Measurements from ENCODE around the gene HMG20B.
A peak's percentile ranks its signal among the peaks of the same experiment; 100 is the strongest.
"Not testable (repeated sequence)": the region's sequence is repeated elsewhere in the genome, so short reads cannot be mapped to it uniquely, and the experiment has no call there.

HMG20B gene

DNA sequence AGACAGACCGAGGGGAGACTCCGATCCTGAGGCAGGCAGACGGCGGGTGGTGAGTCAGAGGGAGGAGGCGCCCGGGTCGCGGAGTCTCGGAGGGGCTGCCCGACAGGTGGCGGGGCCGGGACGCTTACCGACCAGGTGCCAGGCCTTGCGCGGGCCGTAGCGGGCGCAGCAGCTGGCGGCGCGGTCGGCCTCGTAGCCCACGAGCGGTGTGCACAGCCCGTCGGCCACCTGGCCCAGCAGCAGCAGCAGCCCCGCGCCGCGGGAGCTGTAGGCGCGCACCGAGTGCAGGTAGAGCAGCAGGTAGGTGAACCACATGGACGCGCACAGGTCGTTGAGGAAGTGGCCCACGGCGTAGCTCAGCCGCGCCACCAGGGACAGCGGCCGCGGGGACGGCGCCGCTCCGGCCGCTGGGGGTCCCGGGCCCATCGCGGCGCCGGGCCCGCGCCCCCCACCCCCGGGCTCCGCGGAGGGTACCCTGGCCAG lies 15.7 kb upstream of the HMG20B start:
- DNase-seq (ENCODE audit: low read depth), result peak; percentile 61

GRCh38 chr19:3557461-3558248 lies 15.1 kb upstream of the HMG20B start, which contains the start of gene MFSD12:
Gene MFSD12, minus strand, starts transcription at chr19:3557586. Its CDS starts 183 bp downstream, at chr19:3557403.
- DNase-seq (ENCODE audit: low read depth), result peak; percentile 97

GRCh38 chr19:3563709-3564524 lies 8.8 kb upstream of the HMG20B start:
- DNase-seq (ENCODE audit: low read depth), result no peak

- DNase-seq (ENCODE audit: low read depth), result no peak
Measured at GRCh38 chr19:3565139-3565538, 7.6 kb upstream of the HMG20B start.

DNA sequence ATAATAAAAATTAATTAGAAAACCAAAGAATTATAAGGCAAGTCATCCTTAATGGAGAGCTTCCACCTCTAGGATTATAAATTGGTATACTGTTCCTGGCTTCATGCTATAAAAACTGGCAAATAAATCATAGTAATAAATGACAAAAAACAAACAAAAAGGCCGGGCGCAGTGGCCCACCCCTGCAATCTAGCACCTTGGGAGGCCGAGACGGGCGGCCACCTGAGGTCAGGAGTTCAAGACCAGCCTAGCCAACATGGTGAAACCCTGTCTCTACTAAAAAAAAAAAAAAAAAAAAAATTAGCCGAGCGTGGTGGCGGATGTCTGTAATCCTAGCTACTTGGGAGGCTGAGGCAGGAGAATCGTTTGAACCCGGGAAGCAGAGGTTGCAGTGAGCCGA lies 2.7 kb upstream of the HMG20B start:
- DNase-seq (ENCODE audit: low read depth), result not testable (repeated sequence)

- DNase-seq (ENCODE audit: low read depth), result no peak
Measured at GRCh38 chr19:3570606-3571011, 2.1 kb upstream of the HMG20B start.

DNA sequence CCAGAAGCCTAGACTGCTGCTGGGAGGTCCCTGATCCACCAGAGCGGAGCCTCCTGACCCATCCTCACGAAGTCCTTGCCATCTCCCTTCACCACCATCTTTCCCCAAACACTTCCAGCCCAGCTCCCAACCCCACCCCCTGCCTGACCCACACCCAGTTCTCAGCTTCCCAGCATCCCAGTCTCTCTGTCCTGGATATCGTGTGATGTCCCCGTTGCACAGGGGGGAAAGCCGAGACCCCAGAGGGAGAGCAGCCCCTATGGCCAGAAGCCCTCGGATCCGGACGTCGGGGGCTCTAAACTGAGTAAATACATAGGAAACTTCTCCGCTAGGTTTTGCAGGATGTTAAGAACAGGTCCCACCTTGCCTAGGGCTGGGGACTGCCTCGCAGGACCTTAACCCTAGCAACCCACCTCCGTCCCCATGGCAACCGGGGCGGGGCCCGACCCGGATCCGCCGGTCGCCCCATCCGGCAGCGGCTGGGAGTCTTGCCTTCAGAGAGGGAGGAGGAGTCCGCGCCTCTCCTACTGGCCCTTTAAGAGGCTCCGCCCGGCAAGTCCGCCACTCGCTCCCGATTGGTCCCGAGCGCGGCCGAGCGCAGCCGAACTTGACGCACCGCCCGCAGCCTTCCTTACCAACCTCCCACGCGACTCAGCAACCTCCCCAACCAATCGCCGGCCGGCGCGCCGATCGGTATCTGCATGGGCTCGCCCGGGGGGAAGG lies 451 bp upstream of the HMG20B start:
- peak; percentile 99 for DNase-seq (ENCODE audit: low read depth)

DNA sequence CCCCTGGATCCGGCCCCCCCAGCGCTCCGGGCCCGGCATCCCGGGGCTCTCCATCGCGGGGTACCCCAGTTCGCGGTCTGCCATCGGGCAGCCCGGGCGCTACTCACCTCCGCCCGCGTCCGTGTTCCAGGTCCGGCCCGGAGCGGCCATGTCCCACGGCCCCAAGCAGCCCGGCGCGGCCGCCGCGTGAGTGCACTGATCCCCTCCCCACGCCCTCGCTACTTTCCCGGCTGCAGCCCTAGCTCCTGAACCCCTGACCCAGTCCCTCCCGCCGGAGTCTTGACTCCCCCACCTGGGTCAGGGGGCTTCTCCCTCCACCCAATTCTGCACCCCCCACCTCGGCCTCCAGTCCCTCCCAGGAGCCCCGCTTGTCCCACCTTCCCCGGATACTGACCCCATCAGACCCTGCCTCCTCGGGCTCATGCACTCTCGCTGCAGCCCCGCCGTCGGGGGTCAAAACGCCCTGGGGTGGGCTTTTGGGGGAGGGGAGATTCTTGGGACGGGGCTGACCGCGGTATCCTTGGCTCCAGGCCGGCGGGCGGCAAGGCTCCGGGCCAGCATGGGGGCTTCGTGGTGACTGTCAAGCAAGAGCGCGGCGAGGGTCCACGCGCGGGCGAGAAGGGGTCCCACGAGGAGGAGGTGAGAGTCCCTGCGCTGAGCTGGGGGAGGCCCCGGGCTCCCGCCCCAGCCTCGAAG lies 566 bp downstream of the HMG20B start:
- DNase-seq (ENCODE audit: low read depth), result no peak

DNA sequence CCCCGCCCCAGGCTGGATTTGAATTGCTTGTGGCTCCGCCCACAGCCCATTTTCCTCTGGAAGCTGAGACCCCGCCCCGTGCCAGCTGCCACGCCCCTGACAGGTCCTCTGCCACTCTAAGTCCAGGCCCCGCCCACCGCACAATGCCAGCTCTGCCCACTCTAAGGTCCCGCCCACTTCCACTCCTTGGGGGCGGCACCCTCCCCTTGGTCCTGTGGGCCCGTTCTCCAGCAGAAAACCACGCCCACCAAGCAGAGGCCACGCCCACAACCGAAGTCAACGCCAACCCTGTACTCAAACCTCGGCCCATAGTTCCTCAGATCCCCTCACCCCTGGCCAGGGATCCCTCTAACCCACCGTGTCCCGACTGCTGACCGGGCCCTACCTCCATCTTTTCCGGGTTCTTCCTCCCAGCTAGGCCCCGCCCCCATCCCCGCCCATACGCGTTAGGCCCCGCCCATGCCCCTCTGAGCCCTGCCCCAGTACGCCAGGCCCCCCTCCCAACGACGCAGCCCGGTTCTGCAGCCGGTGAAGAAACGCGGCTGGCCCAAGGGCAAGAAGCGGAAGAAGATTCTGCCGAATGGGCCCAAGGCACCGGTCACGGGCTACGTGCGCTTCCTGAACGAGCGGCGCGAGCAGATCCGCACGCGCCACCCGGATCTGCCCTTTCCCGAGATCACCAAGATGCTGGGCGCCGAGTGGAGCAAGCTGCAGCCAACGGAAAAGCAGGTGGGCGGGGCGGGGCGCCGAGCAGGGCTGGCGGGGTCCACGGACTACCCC lies 1.3 kb downstream of the HMG20B start:
- peak; percentile 94 for DNase-seq (ENCODE audit: low read depth)

DNA sequence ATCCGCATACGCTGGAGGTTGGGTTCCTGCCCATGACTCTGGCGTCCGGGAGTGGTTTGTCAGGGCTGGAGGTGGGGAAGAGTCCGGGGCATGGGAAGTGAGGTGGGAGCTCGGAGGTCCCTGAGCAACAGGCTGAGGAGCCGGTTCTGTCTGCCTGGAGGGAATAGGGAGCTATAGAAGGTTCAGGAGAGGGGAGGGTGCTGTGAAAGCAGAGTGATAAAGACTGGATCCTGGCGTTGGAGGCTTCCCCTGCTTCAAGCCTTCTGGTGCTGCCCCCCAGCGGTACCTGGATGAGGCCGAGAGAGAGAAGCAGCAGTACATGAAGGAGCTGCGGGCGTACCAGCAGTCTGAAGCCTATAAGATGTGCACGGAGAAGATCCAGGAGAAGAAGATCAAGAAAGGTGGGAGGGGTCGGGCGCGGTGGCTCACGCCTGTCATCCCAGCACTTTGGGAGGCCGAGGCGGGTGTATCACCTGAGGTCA lies 2.6 kb downstream of the HMG20B start:
- DNase-seq (ENCODE audit: low read depth), result no peak

DNA sequence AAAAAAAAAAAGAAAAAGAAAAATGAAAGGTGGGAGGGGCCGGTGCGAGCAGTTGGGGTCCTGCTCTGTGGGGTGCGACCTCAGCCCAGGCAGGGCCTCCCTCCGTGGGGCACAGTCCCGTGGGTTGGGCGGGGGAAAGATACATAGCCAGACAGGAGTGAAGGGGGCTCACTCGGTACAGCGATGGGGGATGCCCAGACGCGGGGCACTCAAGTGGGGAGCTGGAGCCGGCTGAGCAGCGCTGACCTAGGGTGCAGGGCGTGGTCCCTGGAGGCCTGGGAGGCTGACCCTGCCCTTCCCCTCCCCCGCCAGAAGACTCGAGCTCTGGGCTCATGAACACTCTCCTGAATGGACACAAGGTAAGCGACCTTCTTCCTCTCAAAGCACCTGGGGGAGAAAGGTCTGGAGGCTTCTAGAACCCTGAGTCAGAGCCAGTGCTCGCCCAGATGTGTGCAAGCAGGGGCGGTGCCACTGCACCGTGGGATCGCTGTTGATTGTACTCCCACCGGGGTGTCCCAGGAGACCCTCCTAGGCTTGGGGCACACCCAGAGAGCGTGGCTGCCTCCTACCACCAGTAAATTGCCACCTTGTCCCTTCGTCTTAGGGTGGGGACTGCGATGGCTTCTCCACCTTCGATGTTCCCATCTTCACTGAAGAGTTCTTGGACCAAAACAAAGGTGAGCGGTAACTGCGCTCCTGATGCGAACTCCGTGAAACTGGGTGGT lies 3.4 kb downstream of the HMG20B start:
- no peak for DNase-seq (ENCODE audit: low read depth)

GRCh38 chr19:3576696-3577443 lies 4.1 kb downstream of the HMG20B start:
- DNase-seq (ENCODE audit: low read depth), result no peak

GRCh38 chr19:3577723-3578344 lies 5.1 kb downstream of the HMG20B start:
- DNase-seq (ENCODE audit: low read depth), result no peak

DNA sequence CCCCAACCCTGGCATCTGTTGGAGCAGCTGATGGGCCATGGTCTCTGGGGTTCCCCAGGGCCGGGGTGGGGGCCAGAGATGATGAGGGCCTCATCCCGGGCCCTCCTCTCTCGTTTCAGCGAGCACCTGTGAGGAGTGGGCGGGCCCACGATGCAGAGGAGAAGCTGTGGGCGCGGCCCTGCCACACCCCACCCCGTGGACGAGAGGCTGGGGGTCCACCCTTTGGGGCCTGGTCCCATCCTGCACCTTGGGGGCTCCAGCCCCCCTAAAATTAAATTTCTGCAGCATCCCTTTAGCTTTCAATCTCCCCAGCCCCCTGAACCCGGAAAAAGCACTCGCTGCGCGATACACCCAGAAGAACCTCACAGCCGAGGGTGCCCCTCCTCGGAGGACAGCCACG lies 5.6 kb downstream of the HMG20B start:
- no peak for DNase-seq (ENCODE audit: low read depth)

- no peak for DNase-seq (ENCODE audit: low read depth)
Measured at GRCh38 chr19:3580156-3580934, 7.6 kb downstream of the HMG20B start.

DNA sequence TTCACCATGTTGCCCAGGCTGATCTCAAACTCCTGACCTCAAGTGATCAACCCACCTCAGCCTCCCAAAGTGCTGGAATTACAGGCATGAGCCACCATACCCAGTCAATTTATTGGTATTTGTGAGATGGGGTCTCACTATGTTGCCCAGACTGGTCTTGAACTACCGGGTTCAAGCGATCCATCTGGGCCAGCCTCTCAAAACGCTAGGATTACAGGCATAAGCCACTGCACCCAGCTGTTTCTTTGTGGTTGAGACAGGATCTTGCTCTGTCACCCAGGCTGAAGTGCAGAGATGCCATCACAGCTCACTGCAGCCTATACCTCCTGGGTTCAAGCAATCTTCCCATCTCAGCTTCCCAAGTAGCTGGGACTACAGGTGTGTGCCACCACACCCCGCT lies 9.0 kb downstream of the HMG20B start:
- not testable (repeated sequence) for DNase-seq (ENCODE audit: low read depth)

- DNase-seq (ENCODE audit: low read depth), result not testable (repeated sequence)
Measured at GRCh38 chr19:3584036-3584802, 11.5 kb downstream of the HMG20B start.
